Measurements from ENCODE around the gene TUBG2. TPM values are rescaled to one million over a fixed set of nuclear protein-coding genes. Genes with fewer than 3 reads are reported as not detected.

The TUBG2 gene
- total RNA-seq, 1 donor from 2014 or later = 26.9 TPM

DNA sequence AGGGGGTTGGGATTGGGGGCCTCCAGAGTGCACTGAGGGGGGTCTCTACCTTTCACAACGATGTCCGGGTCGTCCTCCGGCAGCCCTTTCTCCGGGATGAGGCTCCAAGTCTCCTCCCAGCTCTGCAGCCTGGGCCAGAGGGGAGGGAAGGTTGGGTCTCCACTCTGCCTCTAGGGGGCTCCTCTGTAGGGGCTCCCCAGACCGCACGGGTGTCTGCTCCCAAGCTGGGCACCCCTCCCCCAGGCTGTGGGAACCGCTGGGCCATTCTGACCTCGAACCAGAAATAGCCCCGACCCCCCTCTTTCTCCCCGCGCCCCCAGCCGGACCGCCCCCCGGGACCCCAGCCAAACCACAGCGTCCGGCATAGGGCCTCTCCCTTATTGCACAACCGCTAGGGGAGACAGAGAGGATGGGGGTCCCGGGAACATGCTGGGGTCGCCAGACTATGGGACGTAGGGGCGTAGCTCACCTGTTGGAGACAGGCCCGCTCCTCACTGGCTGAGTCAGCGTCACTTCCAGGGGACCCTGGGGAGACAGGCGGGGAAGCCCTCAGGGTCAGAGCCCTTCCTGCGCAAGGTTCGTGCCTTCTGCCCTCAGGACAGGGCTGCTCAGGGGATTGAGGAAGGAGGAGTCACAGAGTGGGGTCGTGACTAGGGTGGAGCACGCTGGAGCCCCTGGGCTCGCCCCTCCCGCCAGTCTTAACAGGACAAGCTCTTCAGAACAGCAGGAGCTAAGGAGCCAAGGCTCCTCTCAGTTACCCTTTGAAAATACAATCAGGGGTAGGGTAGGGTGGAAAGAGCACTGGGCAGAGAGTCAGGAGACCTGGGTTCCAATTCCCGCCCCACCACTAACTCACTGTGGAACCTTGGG is 15.0 kb downstream of the TUBG2 start:
- peak overlapping the region; percentile 57 for H3K4me3 Mint-ChIP-seq (ENCODE audit: low read depth)
- TF ChIP-seq, protein P1, sequence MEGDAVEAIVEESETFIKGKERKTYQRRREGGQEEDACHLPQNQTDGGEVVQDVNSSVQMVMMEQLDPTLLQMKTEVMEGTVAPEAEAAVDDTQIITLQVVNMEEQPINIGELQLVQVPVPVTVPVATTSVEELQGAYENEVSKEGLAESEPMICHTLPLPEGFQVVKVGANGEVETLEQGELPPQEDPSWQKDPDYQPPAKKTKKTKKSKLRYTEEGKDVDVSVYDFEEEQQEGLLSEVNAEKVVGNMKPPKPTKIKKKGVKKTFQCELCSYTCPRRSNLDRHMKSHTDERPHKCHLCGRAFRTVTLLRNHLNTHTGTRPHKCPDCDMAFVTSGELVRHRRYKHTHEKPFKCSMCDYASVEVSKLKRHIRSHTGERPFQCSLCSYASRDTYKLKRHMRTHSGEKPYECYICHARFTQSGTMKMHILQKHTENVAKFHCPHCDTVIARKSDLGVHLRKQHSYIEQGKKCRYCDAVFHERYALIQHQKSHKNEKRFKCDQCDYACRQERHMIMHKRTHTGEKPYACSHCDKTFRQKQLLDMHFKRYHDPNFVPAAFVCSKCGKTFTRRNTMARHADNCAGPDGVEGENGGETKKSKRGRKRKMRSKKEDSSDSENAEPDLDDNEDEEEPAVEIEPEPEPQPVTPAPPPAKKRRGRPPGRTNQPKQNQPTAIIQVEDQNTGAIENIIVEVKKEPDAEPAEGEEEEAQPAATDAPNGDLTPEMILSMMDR (IDR thresholded peaks at IDR 0.05; ENCODE audit: unreplicated experiment) = peak; percentile 55
- no peak for DNase-seq (ENCODE audit: low spot score, unreplicated experiment)
- H3K27me3 Mint-ChIP-seq = peaks cover 38% of the 10 kb centered on the region
- peaks cover 15% of the 10 kb centered on the region for H3K4me1 Mint-ChIP-seq (ENCODE audit: low read depth)
- H3K9me3 Mint-ChIP-seq (ENCODE audit: low read depth) = no peaks in the 10 kb centered on the region
- H3K27ac Mint-ChIP-seq = no peak overlapping the region
- H3K36me3 Mint-ChIP-seq (ENCODE audit: insufficient read depth) = peaks cover 16% of the 10 kb centered on the region

GRCh38 chr17:42674755-42675347 is 15.8 kb downstream of the TUBG2 start:
- TF ChIP-seq, protein P1 (IDR thresholded peaks at IDR 0.05; ENCODE audit: unreplicated experiment) = no peak
- Mint-ChIP-seq H3K4me3 (ENCODE audit: low read depth) (peak overlapping the region; percentile 57), H3K36me3 (ENCODE audit: insufficient read depth) (peaks cover 13% of the 10 kb centered on the region), H3K27me3 (peaks cover 33% of the 10 kb centered on the region), H3K27ac (no peak overlapping the region), H3K4me1 (ENCODE audit: low read depth) (peaks cover 15% of the 10 kb centered on the region), H3K9me3 (ENCODE audit: low read depth) (no peaks in the 10 kb centered on the region)
- no peak for DNase-seq (ENCODE audit: low spot score, unreplicated experiment)

DNA sequence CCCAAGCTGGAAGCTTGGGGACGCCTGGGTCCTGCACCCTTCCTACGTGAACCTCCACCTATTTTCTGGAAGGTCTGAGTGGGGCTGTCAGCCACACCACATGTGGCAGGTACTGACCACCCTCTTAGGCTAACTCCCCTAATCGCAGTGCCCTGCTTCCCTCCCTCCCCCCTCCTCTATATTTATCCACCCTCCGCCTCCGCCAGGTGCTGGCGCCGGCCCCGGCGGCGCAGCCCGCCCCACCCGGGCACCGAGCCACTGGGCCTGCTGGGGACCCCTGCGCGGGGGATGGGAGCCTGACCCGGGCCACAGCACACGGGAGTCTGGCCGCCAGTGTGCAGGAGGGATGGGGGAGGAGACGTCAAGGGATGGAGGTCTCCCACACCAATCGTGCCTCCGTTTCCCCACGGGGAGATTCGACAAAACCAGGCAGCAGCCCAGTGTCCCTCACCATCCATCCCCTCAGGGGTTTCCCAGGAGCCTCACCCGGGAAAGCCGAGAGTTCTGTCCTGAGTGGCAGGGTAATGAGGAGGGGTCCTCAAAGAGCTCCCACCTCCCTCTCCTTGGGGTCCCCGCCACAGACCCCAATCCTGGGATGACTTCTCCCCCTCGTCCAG is 16.4 kb downstream of the TUBG2 start:
- Mint-ChIP-seq H3K4me3 (ENCODE audit: low read depth) (peak overlapping the region; percentile 81), H3K27me3 (peaks cover 32% of the 10 kb centered on the region), H3K9me3 (ENCODE audit: low read depth) (no peaks in the 10 kb centered on the region), H3K36me3 (ENCODE audit: insufficient read depth) (peaks cover 12% of the 10 kb centered on the region), H3K27ac (no peak overlapping the region), H3K4me1 (ENCODE audit: low read depth) (peaks cover 13% of the 10 kb centered on the region)
- TF ChIP-seq, protein P1 (IDR thresholded peaks at IDR 0.05; ENCODE audit: unreplicated experiment) = no peak
- DNase-seq (ENCODE audit: low spot score, unreplicated experiment) = no peak

GRCh38 chr17:42675965-42676423 is 16.9 kb downstream of the TUBG2 start:
- TF ChIP-seq, protein P1 (IDR thresholded peaks at IDR 0.05; ENCODE audit: unreplicated experiment) = no peak
- Mint-ChIP-seq H3K4me3 (ENCODE audit: low read depth) (peak overlapping the region; percentile 81), H3K4me1 (ENCODE audit: low read depth) (peaks cover 15% of the 10 kb centered on the region)

DNA sequence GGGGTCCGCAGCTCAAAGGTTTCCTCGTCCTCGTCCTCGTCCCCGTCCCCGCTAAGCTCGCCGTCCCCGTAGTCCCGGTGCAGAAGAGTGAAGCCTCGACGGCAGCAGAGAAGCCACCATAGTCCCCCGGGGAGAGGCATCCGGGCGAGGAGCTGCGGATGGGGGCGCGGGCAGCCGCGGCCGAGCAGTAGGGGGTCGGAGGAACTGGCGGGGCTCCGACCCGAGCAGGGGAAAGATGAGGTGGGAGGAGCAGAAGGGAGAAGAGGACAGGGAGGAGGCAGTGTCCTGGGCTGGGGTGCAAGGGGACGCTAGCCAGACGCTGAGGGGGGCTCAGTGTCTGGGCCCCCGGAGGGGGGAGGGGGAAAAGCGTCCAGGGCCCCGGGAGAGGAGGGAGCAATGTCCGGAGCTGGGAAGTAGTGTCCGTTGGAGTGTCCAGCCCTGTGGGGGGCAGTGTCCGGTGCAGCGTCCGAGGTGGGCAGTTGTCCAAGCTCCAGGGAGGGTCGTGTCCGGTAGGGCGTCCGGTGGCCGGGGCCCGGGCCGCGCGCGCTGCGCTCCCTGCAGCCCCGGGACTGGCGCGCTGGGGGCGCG is 17.4 kb downstream of the TUBG2 start, which contains the start of gene PLEKHH3:
PLEKHH3 (minus strand) TSS at position 571 of the 588 bp plus-strand sequence; CDS start at position 140, 431 bp downstream.
- peaks cover 29% of the 10 kb centered on the region for H3K27me3 Mint-ChIP-seq

More at GRCh38 chr17:42675965-42676423, 16.9 kb downstream of the TUBG2 start:
- H3K36me3 Mint-ChIP-seq (ENCODE audit: insufficient read depth) = peaks cover 8% of the 10 kb centered on the region
- no peaks in the 10 kb centered on the region for H3K9me3 Mint-ChIP-seq (ENCODE audit: low read depth)
- DNase-seq (ENCODE audit: low spot score, unreplicated experiment) = no peak
- peak overlapping the region; percentile 84 for H3K27ac Mint-ChIP-seq
- peaks cover 30% of the 10 kb centered on the region for H3K27me3 Mint-ChIP-seq

More for the DNA sequence above, 17.4 kb downstream of the TUBG2 start, which contains the start of gene PLEKHH3:
- no peaks in the 10 kb centered on the region for H3K9me3 Mint-ChIP-seq (ENCODE audit: low read depth)
- peaks cover 14% of the 10 kb centered on the region for H3K4me1 Mint-ChIP-seq (ENCODE audit: low read depth)
- H3K36me3 Mint-ChIP-seq (ENCODE audit: insufficient read depth) = peaks cover 7% of the 10 kb centered on the region
- peak within 1 kb of the TSS; percentile 81 for H3K4me3 Mint-ChIP-seq (ENCODE audit: low read depth)
- TF ChIP-seq, protein P1 (IDR thresholded peaks at IDR 0.05; ENCODE audit: unreplicated experiment) = peak; percentile 32
- peak within 1 kb of the TSS; percentile 91 for H3K27ac Mint-ChIP-seq
- peak; percentile 50 for DNase-seq (ENCODE audit: low spot score, unreplicated experiment)
